22Rv1 (cell line): ENCODE results near the gene CLINT1.

Experiments used
- ZFX ChIP-seq: fragments of 450-650 bp; IDR thresholded peaks from 2 replicates; pipeline ENCODE4 v1.6.1; 2017; ENCODE audit warnings: antibody characterized with exemption, borderline replicate concordance
- TF ChIP-seq, protein P1 (sequence below): fragments of 450-650 bp; IDR thresholded peaks from 2 replicates; pipeline ENCODE4 v1.5.1; 2017; ENCODE audit warnings: mild to moderate bottlenecking

DNA sequence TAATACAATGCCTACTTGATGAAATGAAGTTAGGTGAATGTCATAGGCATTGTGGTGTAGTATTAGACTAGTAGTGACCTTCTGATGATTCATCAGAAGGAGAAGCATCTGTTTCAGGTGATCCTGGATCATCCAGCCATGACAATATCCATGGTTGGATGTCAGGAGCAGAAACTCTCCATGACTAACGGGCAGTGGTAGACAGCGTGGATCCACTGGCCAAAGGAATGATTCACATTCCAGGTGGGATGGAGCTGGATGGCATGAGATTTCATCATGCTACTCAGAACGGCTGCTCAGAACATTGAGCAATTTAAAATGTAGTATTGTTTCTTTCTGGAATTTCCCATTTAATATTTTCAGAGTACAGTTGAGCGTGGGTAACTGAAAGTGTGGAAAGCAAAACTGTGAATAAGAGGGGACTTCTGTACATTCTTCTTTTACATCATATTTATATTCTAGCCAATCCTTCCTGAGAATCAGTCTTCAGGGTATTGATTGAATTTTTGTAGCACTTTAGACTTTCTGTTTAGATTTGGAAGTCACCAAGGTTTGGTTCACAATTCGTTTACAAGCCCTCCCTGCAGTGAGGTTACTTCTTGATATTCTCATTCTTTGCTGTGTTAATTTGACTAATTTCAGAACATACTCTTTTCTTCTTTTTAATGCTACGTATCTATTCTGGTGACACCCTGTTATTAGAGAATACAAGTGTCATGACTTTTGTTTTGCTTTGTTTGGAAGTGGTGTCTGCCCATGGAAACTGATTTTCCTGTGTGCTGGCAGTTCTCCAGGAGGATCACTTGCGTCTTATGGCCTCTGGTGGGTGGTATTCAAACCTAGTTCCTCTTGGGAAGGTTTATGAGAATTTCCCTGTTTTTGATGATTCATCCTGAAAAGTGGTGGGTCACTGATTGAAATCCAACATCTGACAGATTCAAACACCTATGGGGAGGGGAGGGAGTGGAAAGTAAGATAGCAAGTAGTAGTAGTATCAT lies 12.2 kb upstream of the CLINT1 start:
- TF ChIP-seq, protein P1, sequence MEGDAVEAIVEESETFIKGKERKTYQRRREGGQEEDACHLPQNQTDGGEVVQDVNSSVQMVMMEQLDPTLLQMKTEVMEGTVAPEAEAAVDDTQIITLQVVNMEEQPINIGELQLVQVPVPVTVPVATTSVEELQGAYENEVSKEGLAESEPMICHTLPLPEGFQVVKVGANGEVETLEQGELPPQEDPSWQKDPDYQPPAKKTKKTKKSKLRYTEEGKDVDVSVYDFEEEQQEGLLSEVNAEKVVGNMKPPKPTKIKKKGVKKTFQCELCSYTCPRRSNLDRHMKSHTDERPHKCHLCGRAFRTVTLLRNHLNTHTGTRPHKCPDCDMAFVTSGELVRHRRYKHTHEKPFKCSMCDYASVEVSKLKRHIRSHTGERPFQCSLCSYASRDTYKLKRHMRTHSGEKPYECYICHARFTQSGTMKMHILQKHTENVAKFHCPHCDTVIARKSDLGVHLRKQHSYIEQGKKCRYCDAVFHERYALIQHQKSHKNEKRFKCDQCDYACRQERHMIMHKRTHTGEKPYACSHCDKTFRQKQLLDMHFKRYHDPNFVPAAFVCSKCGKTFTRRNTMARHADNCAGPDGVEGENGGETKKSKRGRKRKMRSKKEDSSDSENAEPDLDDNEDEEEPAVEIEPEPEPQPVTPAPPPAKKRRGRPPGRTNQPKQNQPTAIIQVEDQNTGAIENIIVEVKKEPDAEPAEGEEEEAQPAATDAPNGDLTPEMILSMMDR = no peak
- TF ChIP-seq ZFX = no peak
